HepG2 (cell line): Measurements from ENCODE around the gene BRK1.
"Not testable (repeated sequence)": the region's sequence is repeated elsewhere in the genome, so short reads cannot be mapped to it uniquely, and the experiment has no call there.

ENCODE experiments used
- NCOA5 ChIP-seq: sonication (generic); formaldehyde crosslinking; IDR thresholded peaks from 2 replicates; pipeline ENCODE4 v1.4.0; 2020; ENCODE audit warnings: missing genetic modification reagents
- SETDB1 ChIP-seq: sonication (generic); formaldehyde crosslinking; IDR thresholded peaks from 2 replicates; pipeline ENCODE4 v1.5.1; 2020; ENCODE audit warnings: missing genetic modification reagents, mild to moderate bottlenecking, borderline replicate concordance

DNA sequence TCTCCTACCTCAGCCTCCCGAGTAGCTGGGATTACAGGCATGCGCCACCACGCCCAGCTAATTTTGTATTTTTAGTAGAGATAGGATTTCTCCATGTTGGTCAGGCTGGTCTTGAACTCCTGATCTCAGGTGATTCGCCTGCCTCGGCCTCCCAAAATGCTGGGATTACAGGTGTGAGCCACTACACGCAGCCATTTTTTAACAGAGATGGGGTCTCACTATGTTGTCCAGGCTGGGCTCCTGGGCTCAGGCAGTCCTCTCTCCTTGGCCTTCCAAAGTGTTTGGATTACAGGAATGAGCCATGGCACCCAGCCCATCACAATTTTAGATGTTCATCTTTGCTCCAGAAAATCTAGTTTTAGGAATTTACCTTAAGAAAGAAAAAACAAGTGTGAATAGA lies 43.1 kb downstream of the BRK1 start:
- TF ChIP-seq NCOA5, SETDB1 (CRISPR knock-in tag): not testable (repeated sequence)
